GM18498 (cell line): ENCODE results near the gene N4BP2.
"Not testable (repeated sequence)": the region's sequence is repeated elsewhere in the genome, so short reads cannot be mapped to it uniquely, and the experiment has no call there.

Source experiments
- ATAC-seq: cut with Tn5 transposase; IDR thresholded peaks from one replicate; pipeline ENCODE4 v1.9.1; 2021; ENCODE audit warnings: mild to moderate bottlenecking, moderate library complexity; ENCODE audit not compliant: unreplicated experiment

Gene N4BP2

GRCh38 chr4:40086421-40086820, 29.8 kb downstream of the N4BP2 start:
- no peak for ATAC-seq

- no peak for ATAC-seq
These were observed 31.2 kb downstream of the N4BP2 start for GRCh38 chr4:40087799-40088366.

DNA sequence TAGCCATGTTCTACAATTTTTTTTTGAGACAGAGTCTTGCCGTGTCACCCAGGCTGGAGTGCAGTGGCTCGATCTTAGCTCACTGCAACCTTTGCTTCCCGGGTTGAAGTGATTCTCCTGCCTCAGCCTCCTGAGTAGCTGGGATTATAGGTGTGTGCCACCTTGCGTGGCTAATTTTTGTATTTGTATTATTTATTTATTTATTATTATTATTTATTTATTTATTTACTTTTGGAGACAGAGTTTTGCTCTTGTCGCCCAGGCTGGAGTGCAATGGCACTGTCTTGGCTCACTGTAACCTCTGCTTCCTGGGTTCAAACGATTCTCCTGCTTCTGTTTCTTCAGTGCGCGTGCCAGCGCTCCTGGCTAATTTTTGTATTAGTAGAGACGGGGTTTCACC, 36.8 kb downstream of the N4BP2 start:
- not testable (repeated sequence) for ATAC-seq

- ATAC-seq = no peak
These were observed 42.4 kb downstream of the N4BP2 start for GRCh38 chr4:40099010-40099409.

GRCh38 chr4:40107150-40107549, 50.5 kb downstream of the N4BP2 start:
- not testable (repeated sequence) for ATAC-seq

GRCh38 chr4:40112027-40112792, 55.6 kb downstream of the N4BP2 start:
- no peak for ATAC-seq

- ATAC-seq = no peak
These were observed 57.6 kb downstream of the N4BP2 start for GRCh38 chr4:40114206-40114605.

GRCh38 chr4:40118861-40119260, 62.2 kb downstream of the N4BP2 start:
- ATAC-seq = no peak

DNA sequence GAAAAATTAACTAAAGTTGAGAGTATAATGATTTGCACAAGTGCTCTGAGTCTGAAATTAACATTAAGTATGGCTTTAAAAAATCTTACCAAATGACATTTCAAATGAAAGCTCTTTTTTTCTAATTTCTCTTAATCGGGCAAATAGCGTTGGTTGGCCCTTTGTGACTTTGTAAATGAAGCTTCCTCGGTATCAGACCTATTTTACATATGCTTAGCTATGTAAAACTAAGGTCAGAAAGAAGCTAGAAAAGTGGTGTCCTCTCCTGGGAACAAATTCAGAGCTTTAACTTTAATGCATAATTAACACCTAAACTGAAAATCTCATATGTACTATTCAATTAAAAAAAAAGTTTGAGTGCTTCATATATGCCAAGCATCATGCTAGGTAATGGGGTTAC, 62.7 kb downstream of the N4BP2 start:
- no peak for ATAC-seq

- no peak for ATAC-seq
These were observed 64.9 kb downstream of the N4BP2 start for GRCh38 chr4:40121515-40121914.

DNA sequence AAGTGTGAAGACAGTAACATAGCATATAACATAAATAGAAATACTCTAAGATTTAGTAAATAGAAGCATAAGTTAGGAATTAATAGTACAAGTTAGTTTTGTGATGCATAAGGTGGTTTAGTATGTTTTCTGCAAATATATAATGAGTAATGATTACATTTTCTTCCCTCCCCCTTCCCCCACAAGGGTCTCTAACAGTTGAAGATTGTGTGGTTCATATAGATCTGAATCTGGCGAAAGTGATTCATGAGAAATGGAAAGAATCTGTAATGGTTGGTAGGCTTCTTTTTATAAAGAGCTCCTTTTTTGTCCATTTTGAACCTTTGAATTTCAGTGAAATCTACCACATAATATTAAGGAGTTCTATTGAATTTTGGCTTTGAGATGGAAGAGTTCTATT, 66.3 kb downstream of the N4BP2 start:
- no peak for ATAC-seq

DNA sequence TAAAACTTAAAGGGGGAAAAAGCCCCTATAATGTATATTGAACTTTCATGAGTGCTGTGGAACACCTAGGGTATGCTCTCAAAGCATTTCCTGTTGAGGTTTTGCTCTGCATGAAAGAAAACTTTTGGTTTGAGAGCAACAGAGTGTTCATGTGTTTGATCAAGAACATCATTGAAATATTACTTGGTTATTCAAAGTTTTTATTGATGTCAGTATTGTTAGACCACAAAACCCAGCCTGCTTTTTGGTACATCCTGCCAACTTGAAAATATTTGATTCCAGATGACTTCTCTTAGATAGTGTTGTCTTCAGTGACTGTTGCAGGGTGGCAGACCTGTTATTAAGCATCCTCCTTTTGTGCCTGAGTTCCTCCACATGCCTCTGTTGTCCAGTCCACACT, 68.0 kb downstream of the N4BP2 start:
- no peak for ATAC-seq

DNA sequence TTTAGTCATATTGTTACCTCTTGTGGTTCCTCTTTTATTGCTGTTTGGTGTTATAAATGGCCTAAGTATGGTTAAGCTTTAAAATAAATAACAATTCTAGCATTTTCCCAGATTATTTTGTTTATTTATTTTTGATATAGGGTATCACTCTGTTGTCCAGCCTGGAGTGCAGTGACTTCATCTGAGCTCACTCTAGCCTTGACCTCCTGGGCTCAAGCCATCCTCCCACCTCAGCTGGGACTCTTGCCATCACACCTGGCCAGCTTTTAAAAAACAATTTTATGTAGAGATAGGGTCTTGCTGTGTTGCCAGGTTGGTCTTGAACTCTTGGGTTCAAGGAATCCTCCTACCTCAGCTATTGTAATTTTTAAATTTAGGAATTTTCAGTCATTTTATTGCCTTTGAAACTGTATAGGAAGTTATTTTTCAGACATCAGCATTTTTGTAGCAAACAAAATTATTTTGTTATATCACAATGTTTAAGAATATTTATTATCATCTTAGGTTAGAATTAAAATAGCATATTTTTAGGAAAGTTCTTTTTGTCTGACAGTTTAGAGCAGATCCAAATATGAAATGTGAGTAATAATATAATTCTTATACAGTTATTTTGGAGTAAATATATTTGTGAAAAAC, 73.9 kb downstream of the N4BP2 start:
- ATAC-seq = no peak

DNA sequence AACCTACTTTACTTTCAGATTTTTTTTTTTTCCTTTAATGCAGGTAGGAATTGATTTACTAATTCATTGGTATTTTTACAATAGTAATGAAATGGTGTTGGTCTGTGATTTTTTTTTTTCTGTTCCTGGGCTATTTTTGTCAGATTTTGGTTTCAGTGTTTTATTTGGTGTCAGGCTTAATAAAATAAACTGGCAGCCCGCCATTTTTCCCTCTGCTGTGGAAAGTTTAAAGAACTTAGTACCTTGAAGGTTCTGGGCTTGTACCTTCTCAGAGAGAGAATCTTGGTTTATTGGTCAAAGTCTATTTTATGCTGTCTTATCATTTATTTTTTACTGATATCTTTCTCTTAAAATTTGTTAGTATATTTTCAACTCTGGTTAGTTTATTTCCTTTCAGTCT, 76.2 kb downstream of the N4BP2 start:
- no peak for ATAC-seq

DNA sequence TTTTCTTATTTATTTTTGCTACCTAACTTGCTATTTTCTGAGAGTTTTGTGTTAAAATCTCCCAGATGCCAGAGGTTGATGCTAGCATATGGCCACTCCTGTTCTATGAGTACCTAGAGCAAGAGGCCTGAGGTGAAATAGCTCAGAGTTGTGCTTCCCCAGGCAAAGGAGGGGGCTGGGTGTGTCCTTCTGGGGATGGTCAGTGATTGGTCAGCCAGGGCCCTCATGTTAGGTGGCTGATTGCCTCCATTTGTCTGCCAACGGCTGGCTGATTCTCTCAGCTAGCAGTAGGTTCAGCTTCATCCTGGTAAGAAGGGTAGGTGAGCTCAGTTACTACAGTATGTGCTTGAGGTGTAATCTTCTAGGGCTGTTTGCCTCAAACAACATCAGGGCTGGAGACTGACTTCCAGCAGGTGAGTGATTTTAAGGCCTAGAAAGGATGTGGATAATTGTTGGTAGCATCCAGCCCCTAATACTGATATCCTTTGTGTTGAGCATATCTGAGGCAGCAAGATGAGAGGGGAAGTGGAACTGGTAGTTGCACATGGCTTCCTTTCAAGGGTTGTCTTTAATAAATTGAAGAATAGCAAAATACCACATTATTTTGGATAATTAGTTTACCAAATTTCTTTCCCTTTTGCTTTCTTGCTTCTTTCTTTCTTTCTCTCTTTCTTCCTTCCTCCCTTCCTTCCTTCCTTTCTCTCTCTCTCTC, 77.7 kb downstream of the N4BP2 start:
- no peak for ATAC-seq

GRCh38 chr4:40136202-40136601, 79.6 kb downstream of the N4BP2 start:
- ATAC-seq = not testable (repeated sequence)

- ATAC-seq = no peak
These were observed 83.5 kb downstream of the N4BP2 start for GRCh38 chr4:40140196-40140595.

GRCh38 chr4:40140597-40140996, 83.9 kb downstream of the N4BP2 start:
- not testable (repeated sequence) for ATAC-seq

DNA sequence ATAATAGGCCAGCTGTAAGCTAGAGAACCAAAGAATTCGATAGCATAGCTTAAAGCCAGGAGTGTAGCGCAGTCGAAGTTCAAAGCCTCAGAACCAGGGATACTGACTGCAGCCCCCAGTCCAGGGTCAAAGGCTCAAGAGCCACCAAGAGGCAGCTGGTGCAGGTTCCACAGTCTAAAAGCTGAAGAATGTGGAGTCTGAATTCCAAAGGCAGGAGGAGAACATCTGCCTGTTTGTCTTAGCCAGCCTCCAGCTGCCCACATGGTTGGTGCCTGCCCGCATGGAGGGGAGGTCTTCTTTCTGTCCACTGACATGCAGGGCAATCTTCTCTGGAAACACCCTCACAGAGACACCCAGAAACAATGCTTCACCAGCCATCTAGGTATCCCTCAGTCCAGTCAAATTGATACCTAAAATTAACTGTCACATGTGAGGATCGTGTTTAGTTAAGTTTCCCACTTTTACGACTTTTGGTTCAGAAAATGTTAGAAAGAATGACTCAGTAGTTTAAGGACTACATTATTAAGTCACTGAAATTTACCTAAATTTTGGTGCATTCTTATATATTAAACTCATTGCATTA, 87.4 kb downstream of the N4BP2 start:
- ATAC-seq = no peak

- no peak for ATAC-seq
These were observed 88.1 kb downstream of the N4BP2 start for GRCh38 chr4:40144716-40145115.

- ATAC-seq = not testable (repeated sequence)
These were observed 90.8 kb downstream of the N4BP2 start for GRCh38 chr4:40147490-40147889.
